AG09319 (cell line): ENCODE data around the gene CEP112.

Experiments used
- DNase-seq: peaks from one replicate; pipeline ENCODE4 v3.0.0-alpha.2; 2010; ENCODE audit warnings: low read depth; ENCODE audit errors: extremely low read depth
- CTCF ChIP-seq: IDR thresholded peaks from 2 replicates; pipeline ENCODE4 v1.5.1; 2011; ENCODE audit warnings: low read depth, mild to moderate bottlenecking, inconsistent platforms, low read length, moderate library complexity

Gene CEP112

GRCh38 chr17:65931246-65932149 is 260.4 kb downstream of the CEP112 start:
- no peak for DNase-seq
- TF ChIP-seq CTCF, result no peak

GRCh38 chr17:65930140-65930730 is 261.7 kb downstream of the CEP112 start:
- TF ChIP-seq CTCF, result no peak
- DNase-seq, result no peak

GRCh38 chr17:65926599-65926998 is 265.3 kb downstream of the CEP112 start:
- TF ChIP-seq CTCF, result no peak
- DNase-seq, result no peak

GRCh38 chr17:65925606-65926307 is 266.2 kb downstream of the CEP112 start:
- TF ChIP-seq CTCF, result no peak
- no peak for DNase-seq

- no peak for DNase-seq
- TF ChIP-seq CTCF, result no peak
These were observed 270.9 kb downstream of the CEP112 start for GRCh38 chr17:65920996-65921395.

- TF ChIP-seq CTCF, result peak; percentile 29
- DNase-seq, result no peak
These were observed 273.0 kb downstream of the CEP112 start for GRCh38 chr17:65918916-65919315.

- DNase-seq, result no peak
- TF ChIP-seq CTCF, result no peak
These were observed 273.4 kb downstream of the CEP112 start for GRCh38 chr17:65918500-65918899.
